ENCODE results near the gene PROZ. TPM values are rescaled to one million over a fixed set of nuclear protein-coding genes. Genes with fewer than 3 reads are reported as not detected.
A peak's percentile ranks its signal among the peaks of the same experiment; 100 is the strongest.

The PROZ gene
- total and polyA plus RNA-seq, 2 of the 13 experiments (the other 11 are each of a cell fraction or from before 2014, with no cell fraction given): 5.6 to 22.5 TPM

DNA sequence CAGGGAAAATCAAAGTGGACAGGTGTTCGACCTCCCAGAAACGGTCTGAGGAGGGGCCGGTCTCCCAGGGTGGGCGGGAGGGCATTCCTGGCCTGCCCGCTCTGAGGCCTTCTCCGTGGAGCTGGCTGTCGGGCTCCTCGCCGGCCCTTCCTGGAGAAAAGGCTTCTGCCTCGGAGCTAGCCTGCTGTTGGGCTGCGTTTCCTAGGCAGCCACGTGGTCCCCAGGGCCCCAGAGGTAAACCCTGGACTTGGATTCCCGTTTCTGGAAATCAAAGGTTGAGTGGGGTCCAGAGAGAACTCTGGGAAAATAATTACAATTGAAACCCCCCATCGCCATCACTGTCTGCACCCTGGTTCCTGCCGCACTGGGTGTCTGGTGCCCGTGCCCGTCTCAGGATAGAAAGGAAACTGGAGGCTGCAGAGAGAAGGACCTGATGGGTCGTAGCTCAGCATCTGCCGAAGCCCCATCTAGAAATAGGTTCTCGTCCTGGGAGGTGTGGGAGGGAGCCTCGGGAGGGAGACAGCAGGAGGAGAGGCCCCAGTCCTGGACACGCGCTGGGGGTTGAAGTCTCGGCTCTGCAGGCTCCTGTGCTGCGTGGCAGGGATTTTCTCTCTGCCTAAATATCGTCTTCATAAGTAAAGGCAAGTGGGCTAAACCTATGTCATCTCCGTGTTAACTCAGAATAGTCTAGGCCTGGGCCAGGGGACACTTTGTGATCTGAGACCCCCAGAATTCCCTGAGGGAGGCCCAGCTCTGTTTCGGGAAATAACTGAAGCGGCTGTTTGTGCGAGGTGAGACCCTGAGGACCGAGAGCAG is 7.7 kb upstream of the PROZ start (continued):
- TF ChIP-seq, protein P1, sequence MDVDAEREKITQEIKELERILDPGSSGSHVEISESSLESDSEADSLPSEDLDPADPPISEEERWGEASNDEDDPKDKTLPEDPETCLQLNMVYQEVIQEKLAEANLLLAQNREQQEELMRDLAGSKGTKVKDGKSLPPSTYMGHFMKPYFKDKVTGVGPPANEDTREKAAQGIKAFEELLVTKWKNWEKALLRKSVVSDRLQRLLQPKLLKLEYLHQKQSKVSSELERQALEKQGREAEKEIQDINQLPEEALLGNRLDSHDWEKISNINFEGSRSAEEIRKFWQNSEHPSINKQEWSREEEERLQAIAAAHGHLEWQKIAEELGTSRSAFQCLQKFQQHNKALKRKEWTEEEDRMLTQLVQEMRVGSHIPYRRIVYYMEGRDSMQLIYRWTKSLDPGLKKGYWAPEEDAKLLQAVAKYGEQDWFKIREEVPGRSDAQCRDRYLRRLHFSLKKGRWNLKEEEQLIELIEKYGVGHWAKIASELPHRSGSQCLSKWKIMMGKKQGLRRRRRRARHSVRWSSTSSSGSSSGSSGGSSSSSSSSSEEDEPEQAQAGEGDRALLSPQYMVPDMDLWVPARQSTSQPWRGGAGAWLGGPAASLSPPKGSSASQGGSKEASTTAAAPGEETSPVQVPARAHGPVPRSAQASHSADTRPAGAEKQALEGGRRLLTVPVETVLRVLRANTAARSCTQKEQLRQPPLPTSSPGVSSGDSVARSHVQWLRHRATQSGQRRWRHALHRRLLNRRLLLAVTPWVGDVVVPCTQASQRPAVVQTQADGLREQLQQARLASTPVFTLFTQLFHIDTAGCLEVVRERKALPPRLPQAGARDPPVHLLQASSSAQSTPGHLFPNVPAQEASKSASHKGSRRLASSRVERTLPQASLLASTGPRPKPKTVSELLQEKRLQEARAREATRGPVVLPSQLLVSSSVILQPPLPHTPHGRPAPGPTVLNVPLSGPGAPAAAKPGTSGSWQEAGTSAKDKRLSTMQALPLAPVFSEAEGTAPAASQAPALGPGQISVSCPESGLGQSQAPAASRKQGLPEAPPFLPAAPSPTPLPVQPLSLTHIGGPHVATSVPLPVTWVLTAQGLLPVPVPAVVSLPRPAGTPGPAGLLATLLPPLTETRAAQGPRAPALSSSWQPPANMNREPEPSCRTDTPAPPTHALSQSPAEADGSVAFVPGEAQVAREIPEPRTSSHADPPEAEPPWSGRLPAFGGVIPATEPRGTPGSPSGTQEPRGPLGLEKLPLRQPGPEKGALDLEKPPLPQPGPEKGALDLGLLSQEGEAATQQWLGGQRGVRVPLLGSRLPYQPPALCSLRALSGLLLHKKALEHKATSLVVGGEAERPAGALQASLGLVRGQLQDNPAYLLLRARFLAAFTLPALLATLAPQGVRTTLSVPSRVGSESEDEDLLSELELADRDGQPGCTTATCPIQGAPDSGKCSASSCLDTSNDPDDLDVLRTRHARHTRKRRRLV (CRISPR knock-in tag; IDR thresholded peaks at IDR 0.05): peak; percentile 16; the same call in 1 of the 2 replicates
- TF ChIP-seq, protein P2, sequence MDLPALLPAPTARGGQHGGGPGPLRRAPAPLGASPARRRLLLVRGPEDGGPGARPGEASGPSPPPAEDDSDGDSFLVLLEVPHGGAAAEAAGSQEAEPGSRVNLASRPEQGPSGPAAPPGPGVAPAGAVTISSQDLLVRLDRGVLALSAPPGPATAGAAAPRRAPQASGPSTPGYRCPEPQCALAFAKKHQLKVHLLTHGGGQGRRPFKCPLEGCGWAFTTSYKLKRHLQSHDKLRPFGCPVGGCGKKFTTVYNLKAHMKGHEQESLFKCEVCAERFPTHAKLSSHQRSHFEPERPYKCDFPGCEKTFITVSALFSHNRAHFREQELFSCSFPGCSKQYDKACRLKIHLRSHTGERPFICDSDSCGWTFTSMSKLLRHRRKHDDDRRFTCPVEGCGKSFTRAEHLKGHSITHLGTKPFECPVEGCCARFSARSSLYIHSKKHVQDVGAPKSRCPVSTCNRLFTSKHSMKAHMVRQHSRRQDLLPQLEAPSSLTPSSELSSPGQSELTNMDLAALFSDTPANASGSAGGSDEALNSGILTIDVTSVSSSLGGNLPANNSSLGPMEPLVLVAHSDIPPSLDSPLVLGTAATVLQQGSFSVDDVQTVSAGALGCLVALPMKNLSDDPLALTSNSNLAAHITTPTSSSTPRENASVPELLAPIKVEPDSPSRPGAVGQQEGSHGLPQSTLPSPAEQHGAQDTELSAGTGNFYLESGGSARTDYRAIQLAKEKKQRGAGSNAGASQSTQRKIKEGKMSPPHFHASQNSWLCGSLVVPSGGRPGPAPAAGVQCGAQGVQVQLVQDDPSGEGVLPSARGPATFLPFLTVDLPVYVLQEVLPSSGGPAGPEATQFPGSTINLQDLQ (CRISPR knock-in tag; IDR thresholded peaks at IDR 0.05): no peak
- TF ChIP-seq, protein P3, sequence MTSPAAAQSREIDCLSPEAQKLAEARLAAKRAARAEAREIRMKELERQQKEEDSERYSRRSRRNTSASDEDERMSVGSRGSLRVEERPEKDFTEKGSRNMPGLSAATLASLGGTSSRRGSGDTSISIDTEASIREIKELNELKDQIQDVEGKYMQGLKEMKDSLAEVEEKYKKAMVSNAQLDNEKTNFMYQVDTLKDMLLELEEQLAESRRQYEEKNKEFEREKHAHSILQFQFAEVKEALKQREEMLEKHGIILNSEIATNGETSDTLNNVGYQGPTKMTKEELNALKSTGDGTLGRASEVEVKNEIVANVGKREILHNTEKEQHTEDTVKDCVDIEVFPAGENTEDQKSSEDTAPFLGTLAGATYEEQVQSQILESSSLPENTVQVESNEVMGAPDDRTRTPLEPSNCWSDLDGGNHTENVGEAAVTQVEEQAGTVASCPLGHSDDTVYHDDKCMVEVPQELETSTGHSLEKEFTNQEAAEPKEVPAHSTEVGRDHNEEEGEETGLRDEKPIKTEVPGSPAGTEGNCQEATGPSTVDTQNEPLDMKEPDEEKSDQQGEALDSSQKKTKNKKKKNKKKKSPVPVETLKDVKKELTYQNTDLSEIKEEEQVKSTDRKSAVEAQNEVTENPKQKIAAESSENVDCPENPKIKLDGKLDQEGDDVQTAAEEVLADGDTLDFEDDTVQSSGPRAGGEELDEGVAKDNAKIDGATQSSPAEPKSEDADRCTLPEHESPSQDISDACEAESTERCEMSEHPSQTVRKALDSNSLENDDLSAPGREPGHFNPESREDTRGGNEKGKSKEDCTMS (CRISPR knock-in tag; conservative IDR thresholded peaks at IDR 0.05): no peak
- TF ChIP-seq U2AF1 (optimal IDR thresholded peaks at IDR 0.05; ENCODE audit: low read depth, low read length): peak; percentile 41
- TF ChIP-seq POLR2G (IDR thresholded peaks at IDR 0.05; ENCODE audit: low read depth, low read length): peak; percentile 23; the same call in 1 of the 2 replicates
- no peak for TF ChIP-seq KLF12 (CRISPR knock-in tag; IDR thresholded peaks at IDR 0.05; ENCODE audit: borderline replicate concordance)
- no peak for TF ChIP-seq SIX4 (CRISPR knock-in tag; IDR thresholded peaks at IDR 0.05)
- 0 out of 2 replicates have a peak, but pooled peaks have one; percentile 12 for TF ChIP-seq ZSCAN12 (CRISPR knock-in tag; IDR thresholded peaks at IDR 0.05)
- 0 out of 2 replicates have a peak, but pooled peaks have one; percentile 23 for TF ChIP-seq ESRRA (CRISPR knock-in tag; IDR thresholded peaks at IDR 0.05; ENCODE audit: low read depth)
- TF ChIP-seq ZNF33B (CRISPR knock-in tag; IDR thresholded peaks at IDR 0.05): no peak
- TF ChIP-seq ELF4 (CRISPR knock-in tag; IDR thresholded peaks at IDR 0.05; ENCODE audit: borderline replicate concordance): 0 out of 2 replicates have a peak, but pooled peaks have one; percentile 14
- TF ChIP-seq HIVEP1 (CRISPR knock-in tag; IDR thresholded peaks at IDR 0.05): no peak
- no peak for TF ChIP-seq ATRX (CRISPR knock-in tag; IDR thresholded peaks at IDR 0.05; ENCODE audit: borderline replicate concordance)
- TF ChIP-seq ZNF879 (CRISPR knock-in tag; IDR thresholded peaks at IDR 0.05): no peak
- TF ChIP-seq ZNF546 (CRISPR knock-in tag; conservative IDR thresholded peaks at IDR 0.05): no peak
- no peak for TF ChIP-seq PRPF4 (IDR thresholded peaks at IDR 0.05; ENCODE audit: low read depth, low read length, poor library complexity, severe bottlenecking)
- no peak for TF ChIP-seq ZFYVE20 (CRISPR knock-in tag; IDR thresholded peaks at IDR 0.05; ENCODE audit: borderline replicate concordance, low read depth)
- TF ChIP-seq SMC3 (IDR thresholded peaks at IDR 0.05; ENCODE audit: low read length): no peak

All from HepG2 (cell line).